Fibroblast of skin of scalp (primary cell): Measurements from ENCODE around the gene NRDE2.

Experiments
- DNase-seq: peaks from one replicate; pipeline ENCODE4 v3.0.0-alpha.2; 2013

Gene NRDE2

GRCh38 chr14:90297876-90298629 lies 33.7 kb downstream of the NRDE2 start:
- DNase-seq, result no peak

GRCh38 chr14:90296641-90297040 lies 35.1 kb downstream of the NRDE2 start:
- DNase-seq, result no peak

- no peak for DNase-seq
Measured at GRCh38 chr14:90295870-90296516, 35.7 kb downstream of the NRDE2 start.

- DNase-seq, result no peak
Measured at GRCh38 chr14:90294872-90295271, 36.9 kb downstream of the NRDE2 start.

GRCh38 chr14:90293766-90294730 lies 37.7 kb downstream of the NRDE2 start:
- DNase-seq, result no peak

- DNase-seq, result no peak
Measured at GRCh38 chr14:90291699-90292098, 40.0 kb downstream of the NRDE2 start.

GRCh38 chr14:90290337-90291011 lies 41.3 kb downstream of the NRDE2 start:
- DNase-seq, result no peak

- DNase-seq, result no peak
Measured at GRCh38 chr14:90288651-90289355, 42.9 kb downstream of the NRDE2 start.

- no peak for DNase-seq
Measured at GRCh38 chr14:90287791-90288190, 44.0 kb downstream of the NRDE2 start.

- DNase-seq, result no peak
Measured at GRCh38 chr14:90281756-90282155, 50.0 kb downstream of the NRDE2 start.

GRCh38 chr14:90281261-90281660 lies 50.5 kb downstream of the NRDE2 start:
- DNase-seq, result peak; percentile 80

GRCh38 chr14:90280096-90280495 lies 51.6 kb downstream of the NRDE2 start:
- DNase-seq, result no peak

- DNase-seq, result no peak
Measured at GRCh38 chr14:90278199-90279175, 53.3 kb downstream of the NRDE2 start.

- DNase-seq, result no peak
Measured at GRCh38 chr14:90277581-90278198, 54.1 kb downstream of the NRDE2 start.

GRCh38 chr14:90276646-90277367 lies 54.9 kb downstream of the NRDE2 start:
- DNase-seq, result no peak

GRCh38 chr14:90275820-90276219 lies 55.9 kb downstream of the NRDE2 start:
- peak; percentile 47 for DNase-seq

- DNase-seq, result no peak
Measured at GRCh38 chr14:90275458-90275814, 56.3 kb downstream of the NRDE2 start.

- peak; percentile 32 for DNase-seq
Measured at GRCh38 chr14:90274808-90275457, 56.8 kb downstream of the NRDE2 start.

- no peak for DNase-seq
Measured at GRCh38 chr14:90274019-90274418, 57.7 kb downstream of the NRDE2 start.
